ENCODE measurements around the gene STK32B.
"Not testable (repeated sequence)": the region's sequence is repeated elsewhere in the genome, so short reads cannot be mapped to it uniquely, and the experiment has no call there.

Gene STK32B

DNA sequence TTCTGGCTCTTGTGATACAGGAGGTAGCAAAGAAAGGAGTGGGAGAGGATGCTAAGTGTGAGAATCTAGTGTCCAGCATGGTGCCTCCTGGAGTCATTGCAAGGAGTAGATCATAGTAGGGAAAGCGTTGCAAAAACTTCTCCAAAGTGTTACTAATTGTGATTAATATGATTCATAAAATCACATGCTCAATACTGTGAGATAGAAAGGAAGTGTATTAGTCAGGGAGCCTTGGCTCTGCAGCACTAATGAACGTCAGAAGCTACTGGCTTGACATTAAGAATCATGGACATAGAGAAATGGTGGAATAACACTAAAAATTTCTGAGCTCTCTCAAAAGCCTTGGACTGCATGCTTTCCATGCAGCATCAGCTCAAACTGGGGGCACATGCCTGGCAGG lies 358.0 kb downstream of the STK32B start:
- DNase-seq = no peak

DNA sequence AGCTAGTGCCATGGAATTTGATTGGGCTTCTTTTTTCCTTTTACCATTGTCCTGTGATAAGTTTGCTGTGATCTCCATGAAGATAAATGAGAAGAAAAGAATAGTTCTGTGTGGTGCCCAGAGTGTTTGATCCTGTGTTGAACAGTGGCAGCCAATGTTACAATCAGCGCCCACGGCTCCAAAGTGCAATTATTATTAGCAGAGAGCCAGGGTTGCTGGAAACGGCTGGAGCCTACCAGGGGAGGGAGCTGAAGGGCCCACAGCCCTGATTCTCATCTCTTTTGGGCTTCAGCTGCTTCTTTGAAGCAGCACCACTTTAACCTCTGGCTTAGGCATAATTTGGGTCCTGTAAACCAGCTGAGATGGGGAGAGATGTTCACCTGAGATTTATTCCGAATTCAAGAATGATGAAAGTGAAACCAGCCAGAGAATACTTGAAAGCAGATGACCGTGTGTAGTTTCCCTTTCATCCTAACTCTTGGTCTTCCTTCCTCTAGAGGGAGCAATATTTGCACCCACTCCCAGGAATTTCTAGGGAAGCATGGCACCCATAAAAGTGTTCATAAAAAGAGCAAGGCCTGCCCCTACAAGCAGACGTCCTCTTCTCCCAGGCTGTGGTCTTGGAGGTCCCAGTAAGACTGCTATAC lies 358.8 kb downstream of the STK32B start:
- no peak for DNase-seq

DNA sequence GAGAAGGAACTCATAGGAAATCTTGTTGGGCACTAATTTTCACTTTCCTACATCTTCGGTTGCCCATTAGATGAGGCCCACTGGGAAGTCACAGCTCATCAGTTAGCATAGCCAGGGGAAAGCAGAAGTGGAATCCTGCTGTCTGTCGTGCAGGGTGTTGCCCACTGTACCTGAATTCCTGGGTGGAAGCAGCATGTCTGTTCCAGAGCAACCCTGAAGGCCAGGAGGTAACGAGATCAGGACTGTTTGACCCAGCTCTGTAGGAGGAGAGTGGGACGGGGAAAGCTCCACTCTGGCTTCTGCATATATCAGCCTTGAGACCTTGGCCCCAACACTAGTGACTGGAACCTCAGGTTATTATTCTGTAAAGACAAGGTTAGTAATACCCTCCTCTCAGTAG lies 361.0 kb downstream of the STK32B start:
- DNase-seq = no peak

DNA sequence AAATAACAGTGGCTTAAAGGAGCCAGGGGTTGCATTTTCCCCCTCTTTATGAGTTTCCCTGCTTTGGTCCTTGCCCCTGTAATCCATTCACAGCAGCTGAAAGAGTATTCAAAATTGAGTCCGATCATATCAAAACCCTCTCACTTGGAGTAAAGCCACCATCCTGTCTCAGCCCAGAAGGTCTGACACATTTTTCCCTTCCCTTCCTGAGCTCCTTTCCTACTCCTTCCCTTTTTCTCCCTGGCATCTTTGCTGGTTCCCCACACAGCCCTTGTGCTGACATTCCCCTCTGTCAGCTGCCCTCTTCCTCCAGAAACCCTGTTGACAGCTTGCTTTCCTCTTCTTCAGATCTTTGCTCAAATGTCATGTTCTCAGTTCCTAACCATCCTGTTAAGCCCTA lies 361.5 kb downstream of the STK32B start:
- DNase-seq = no peak

DNA sequence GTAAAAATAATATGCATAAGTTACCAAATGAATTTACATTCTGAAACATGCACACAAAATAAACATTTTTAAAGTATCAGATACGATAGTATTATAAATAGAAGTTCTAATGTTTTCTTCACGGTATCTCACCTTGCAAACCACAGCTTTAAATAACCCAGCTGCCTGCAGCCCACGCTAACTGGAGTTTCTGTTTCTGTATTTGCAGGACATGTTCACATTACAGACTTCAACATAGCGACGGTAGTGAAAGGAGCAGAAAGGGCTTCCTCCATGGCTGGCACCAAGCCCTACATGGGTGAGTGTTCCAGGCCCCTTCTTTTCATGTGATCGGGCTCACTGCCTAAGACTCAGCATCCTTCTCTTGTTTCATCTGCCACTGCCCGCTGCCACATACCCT lies 365.4 kb downstream of the STK32B start:
- no peak for DNase-seq

DNA sequence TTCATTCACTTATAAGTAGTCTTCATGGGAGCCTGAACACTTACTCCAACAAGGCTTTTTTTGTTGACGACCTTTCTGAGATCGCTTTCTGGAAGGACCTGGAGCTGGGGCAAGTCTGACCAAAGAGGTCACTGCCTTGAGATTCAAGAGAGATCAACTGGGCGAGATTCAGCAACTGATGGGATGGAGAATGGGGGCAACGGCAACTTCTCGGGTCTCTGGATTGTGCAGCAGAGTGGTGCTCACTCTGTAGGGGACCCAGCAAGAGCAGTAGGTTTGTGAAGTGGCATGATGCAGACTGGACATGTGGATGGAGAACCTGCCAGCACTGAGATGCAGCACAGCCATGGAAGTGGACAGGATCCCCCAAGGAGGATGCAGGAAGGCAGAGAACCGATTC lies 369.0 kb downstream of the STK32B start:
- DNase-seq = no peak

DNA sequence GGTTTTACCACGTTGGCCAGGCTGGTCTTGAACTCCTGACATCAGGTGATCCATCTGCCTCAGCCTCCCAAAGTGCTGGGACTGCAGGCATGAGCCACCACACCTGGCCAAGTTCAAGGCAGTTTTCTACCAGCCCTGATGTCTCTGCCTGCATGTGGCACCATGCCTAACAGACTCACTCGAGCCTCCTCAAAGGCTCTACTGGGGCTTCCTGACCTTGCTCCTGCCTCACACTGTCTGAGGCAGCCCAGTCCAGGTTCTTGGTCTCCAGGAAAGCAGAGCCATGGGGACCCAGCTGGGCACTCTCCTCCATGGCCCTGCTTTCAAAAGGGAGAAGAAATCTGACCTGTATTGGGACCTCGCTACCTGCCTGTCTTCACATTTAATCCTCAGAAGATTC lies 370.1 kb downstream of the STK32B start:
- DNase-seq = no peak

DNA sequence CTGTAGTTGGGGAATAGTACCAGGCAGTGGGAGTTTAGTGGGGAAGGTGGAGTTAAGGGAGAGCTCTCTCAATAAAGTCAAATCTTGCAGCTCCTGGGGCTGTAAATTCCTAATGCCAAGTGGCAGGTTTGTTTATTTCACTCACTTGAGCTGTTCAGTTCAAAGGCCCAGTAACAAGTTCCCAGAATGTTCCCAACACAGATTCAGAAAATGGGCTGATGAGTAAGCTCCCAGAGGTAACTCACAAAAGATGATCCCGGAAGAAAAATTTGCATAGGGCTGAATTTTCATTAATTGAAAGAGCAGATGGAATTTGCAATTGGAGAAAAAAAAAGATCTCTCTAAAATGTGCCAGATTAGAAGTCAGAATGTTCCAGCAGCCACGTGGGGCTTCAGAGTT lies 370.9 kb downstream of the STK32B start:
- DNase-seq = no peak

DNA sequence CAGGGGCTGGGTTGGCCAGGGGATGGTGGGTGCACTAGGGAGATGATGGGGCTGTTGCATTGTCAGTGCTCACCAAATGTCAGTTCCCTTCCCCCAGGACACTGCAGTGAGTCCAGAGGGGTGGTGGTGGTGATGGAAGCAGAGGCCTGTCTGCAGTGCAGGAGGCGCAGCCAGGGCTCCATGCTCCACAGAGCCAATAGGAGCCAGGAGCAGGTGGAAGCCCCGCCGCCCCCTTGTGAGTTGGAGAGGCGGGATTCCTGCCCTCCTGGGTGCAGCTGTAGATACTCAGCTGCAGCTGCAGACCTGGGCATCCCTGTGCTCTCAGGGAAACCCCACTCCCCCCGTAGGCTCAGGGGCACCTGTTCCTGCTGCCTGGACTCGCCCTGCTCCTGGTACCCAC lies 372.4 kb downstream of the STK32B start:
- no peak for DNase-seq

DNA sequence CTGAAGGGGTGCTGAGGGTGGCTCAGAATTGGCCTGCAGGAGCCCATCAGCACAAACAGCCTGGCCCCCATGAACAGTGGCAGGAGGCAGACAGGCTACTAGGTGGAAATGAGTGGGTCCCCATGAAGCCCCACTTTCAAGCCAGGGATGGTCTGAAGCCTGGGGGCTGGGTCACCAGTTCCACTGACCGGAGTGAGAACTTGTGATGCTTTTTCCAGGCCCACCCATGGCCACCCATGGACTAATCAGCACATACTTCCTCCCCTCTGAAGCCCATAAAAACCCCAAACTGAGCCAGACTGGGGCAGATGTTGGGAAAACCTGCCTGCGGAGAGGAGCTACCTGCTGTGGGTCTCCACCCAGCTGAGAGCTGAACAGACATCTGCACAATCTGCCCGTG lies 372.9 kb downstream of the STK32B start:
- DNase-seq = no peak

DNA sequence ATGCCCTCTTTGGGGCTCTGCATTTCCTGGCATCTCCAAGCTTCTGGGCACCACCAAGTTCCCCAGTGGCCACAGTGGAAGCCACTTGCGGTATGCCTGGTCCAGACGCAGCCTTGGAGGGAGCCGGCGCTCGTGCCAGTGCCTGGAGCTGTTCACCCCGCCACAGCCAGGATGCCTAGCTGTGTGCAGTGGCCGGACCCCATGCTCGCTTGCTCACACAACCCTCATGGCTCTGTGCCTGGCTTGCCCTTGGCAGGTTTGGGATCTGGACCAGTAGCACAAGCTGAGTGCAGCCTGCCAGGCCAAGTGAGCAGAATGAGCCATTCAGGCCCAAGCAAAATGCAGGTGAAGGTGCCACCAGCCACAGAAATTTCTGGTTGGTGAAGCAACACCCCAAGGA lies 373.6 kb downstream of the STK32B start:
- no peak for DNase-seq

DNA sequence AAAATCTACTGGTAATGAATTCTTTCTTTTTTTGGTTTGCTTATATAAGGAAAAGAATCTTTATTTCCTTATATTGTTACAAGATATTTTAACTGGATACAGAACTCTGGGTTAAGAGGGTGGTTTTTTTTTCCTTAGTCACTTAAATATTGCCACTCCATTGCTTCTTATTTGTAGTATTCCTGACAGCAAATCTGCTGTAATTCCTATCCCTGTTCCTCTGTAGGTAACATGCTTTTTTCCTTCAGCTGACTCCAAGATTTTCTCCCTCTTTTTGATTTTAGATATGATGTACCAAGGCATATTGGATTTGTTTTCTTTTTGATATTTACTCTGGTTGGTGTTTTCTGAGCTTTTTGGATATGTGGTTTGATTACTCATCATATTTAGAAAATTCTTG lies 378.5 kb downstream of the STK32B start:
- DNase-seq = no peak

DNA sequence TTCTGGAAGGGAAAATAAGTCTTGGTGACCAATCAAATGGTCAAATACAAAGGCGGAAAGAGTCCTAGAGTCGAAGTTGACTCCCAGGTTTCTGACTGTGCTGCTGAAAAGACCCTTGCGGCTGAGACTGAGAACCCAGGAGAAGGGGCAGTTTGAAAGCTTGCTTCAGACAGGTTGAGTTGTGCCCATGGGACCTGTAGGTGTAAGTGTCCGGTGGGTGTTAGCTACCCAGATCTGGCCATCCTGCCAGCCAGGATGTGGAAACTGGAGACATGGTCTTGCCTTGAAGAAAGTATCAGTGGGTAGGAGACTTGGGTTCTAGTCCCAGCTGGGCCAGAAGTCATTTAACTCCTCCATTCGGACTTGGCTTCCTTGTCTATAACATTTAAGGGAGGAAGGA lies 381.9 kb downstream of the STK32B start:
- no peak for DNase-seq

DNA sequence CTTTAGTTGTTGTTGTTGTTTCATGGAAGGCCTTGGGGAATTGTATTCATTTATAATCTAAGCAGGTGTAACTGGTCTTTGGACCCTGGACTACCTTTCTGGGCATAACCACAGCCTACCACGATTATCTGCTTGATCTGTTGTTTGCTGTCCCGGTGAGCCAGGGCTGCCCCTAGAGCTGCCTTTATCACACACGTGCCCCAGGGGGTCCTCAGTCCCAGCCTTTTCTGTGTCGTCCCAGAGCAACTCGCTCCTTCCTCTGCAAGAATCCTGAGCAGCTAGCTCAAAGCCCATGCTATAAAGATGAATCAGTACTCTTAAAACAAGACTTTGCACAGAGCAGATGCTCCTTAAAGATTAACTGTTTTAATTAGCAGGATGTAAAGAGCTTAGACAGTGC lies 383.9 kb downstream of the STK32B start:
- no peak for DNase-seq

DNA sequence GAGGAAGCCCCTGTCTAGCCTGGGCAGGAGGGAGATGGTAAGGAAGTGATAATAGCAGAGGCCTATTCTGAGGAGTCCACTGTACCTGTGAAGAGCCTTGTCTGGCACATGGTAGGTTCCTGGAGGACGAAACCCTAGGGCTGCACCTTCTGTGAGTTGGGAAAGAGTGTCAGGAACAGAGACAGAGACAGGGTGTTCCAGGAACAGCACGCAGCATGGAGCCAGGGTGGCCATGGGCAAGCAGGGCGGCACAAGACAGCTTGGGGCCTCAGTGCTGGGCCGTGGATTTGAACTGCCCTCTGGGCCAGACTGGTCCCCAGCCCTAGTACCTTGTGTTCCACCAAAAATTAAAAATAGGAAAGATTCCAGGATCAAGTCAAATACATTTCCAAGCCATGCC lies 384.5 kb downstream of the STK32B start:
- no peak for DNase-seq

DNA sequence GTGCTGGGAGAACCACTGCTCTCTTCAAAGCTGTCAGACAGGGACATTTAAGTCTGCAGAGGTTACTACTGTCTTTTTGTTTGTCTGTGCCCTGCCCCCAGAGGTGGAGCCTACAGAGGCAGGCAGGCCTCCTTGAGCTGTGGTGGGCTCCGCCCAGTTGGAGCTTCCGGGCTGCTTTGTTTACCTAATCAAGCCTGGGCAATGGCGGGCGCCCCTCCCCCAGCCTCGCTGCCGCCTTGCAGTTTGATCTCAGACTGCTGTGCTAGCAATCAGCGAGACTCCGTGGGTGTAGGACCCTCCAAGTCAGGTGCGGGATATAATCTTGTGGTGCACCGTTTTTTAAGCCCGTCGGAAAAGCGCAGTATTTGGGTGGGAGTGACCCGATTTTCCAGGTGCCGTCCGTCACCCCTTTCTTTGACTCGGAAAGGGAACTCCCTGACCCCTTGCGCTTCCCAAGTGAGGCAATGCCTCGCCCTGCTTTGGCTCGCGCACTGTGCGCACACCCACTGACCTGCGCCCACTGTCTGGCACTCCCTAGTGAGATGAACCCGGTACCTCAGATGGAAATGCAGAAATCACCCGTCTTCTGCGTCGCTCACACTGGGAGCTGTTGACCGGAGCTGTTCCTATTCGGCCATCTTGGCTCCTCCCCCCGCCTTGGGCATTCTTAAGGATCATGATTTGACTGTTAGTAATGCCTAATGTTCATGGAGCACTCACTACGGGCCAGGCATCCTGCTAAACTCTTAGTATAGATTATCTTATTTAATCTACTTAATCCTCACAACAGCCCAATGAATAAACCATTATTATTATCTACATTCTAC lies 392.9 kb downstream of the STK32B start:
- not testable (repeated sequence) for DNase-seq

DNA sequence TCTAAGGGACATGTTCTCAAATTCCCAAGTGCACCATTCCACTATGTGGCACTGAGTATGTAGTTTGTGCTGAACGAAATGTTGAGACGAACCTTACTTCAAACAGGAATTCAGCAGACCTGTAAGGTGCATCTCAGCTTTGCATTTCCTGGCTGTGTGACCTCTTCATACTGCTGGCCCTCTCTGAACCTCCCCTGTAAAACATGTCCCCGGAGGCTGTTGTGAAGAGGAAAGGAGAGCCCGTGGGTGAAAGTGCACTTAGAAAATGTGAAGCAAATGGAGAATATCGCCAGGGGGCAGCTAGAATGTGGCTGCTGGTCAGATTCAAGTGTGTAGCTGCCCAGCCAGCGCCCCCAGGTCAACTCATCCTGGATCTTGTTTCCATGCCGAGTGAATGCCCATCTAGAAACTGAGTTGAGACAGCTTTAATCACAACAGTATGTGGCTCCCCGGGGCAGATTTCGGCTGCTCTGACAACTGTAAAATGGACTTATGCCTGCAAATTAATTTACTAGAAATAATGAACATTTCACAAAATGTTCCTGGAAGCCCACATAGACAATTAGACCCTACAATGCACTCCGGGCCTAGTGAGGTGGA lies 393.7 kb downstream of the STK32B start:
- no peak for DNase-seq

DNA sequence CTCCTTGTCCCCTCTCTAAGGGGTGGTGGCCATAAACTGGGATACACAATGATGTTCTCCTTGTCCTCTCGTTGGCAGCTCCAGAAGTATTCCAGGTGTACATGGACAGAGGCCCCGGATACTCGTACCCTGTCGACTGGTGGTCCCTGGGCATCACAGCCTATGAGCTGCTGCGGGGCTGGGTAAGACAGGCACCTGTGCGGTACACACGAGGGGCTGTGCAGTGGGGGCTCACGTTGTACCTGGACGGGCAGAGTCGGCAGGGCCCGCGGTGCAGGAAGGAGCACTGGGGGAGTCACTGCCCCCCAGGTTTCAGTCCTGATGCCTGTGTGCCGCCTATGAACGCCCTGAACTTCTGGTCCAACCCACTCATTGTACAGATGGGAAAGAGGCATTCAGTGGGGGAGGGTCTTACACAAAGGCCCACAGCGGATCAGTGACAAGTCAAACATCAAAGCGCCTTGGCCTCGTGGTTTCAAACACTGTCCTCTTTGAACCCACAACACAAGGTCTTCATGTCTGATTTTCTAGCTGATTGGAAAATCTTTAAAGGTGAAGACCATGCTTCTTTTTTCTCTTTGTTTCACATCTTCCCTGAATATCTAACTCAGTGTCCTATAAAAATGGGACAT lies 395.4 kb downstream of the STK32B start:
- no peak for DNase-seq

DNA sequence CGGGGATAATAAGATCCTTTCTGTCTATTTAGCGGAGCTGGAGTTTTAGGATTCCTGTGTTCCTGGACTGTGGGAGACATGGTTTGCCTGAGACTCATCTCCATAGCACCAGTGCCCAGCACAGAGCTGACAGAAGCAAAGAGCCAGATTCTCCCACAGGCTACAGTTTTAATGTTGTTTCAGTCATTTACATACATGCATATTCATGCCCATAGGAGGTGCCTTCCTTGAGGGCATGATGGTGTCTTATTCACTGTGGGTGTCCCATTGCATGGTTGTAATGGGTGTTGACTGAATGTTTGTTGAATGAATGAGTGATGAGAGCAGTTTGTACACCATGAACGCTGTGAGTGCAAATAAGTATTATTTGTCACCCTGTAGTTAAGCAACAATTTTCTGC lies 396.5 kb downstream of the STK32B start:
- DNase-seq = no peak

DNA sequence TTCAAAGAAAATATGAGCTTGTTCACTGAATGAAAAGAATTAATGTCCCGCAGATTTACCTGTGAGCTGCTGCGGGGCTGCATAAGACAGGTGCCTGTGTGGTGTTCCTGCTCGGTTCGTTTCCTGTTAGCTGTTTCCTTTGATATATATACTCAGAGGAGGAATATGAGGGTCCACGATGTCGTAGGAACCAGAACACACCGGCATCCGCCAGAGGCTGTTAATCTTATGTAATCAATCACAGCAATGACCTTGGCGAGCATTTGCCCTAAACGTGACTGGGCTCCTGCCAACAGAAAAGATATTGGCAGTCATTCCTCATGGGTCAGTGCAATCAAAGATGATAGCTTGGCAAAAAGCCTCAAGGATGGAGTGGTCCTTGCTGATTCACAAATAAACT lies 396.9 kb downstream of the STK32B start:
- no peak for DNase-seq

DNA sequence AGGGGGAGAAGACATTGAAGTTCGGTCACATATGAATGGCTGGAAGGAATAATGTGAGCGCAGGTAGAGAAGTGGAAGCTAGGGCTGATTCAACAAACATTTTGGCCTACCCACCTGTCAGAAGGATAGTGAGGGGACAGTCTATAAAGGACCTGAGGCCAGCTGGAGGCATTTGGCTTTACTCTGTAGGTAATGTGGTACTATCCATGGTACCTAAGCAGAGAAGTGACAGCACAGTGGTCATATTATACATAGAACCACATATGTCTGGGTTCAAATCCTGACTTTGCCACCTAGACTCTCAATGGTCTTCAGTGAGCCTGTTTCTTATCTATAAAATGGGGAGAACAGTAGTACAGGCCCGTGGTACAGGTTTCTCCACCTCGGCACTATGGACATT lies 400.0 kb downstream of the STK32B start:
- DNase-seq = no peak

DNA sequence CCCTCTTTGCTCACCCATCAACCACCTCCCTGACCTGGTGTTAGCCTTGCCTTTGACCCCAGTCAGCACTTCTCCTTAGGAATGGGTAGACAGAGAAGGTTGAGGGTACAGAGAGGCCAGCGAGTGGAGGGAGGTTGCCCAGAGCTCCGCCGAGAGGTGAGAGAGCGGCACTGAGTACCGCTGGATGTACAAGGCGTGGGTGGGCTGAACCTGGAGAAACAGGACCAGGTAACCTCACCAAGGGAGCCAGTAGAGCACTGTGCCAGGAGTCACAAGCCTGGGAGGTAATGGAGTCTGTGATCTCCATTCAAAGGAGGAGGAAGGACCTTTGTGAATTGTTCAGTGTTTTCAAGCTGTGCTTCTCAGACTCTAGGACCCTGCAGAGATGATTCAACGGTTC lies 400.9 kb downstream of the STK32B start:
- DNase-seq = no peak

DNA sequence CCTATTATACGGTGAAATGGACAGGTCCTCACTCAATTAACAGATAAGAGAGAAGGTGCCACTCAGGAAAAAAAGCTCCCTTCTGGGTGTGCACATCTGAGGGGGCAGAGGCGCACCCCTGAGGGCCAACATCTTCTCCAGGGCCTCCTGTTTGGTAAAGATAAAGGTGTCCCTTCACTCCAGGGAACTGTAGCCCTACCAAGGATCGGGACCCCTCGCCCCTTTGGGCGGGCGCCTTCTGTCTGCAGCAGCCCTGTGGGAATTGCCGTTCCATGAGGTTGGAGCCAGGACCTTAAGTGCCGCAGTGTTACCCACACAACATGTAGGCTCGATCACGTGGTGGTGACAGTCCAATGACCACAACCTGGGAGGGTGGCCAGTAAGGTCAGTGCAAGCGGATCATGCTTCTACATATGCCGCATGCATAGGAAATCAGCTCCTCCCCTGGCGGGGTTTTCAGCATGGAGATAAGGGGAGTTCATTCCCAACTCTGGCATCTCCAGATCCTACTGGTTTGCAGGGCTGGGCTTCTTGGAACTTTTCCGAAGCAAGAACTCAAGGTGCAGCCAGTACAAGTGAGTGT lies 403.8 kb downstream of the STK32B start:
- DNase-seq = no peak
